Measurements from ENCODE around the gene COPRS. TPM values are rescaled to one million over a fixed set of nuclear protein-coding genes. Genes with fewer than 3 reads are reported as not detected.

The COPRS gene
- total RNA-seq, 1 experiment from 2014 or later: 46.8 TPM

- BruUV-seq (replicated peaks): no TSS peak
- peaks cover 21% of the 10 kb centered on the region for H3K4me1 Mint-ChIP-seq (ENCODE audit: insufficient read depth, unreplicated experiment)
- ChIA-PET CTCF (interaction anchor here (0.7 to 3.6 kb wide), 2 partner anchors 12 to 270 kb away, joined by 3 to 18 read pairs; no protein-coding TSS in a partner anchor), POLR2A (no interaction called here)
- no peaks in the 10 kb centered on the region for H3K27me3 Mint-ChIP-seq (ENCODE audit: insufficient read depth, unreplicated experiment)
- peak overlapping the region; percentile 27 for H3K27ac Mint-ChIP-seq (ENCODE audit: low read depth, unreplicated experiment)
- no peak overlapping the region for H3K4me3 Mint-ChIP-seq (ENCODE audit: unreplicated experiment)
- H3K9me3 Mint-ChIP-seq (ENCODE audit: unreplicated experiment): no peaks in the 10 kb centered on the region
- intact Hi-C loops (cut with micrococcal nuclease): no loop called here
- no peak for DNase-seq (ENCODE audit: unreplicated experiment)
- peaks cover 46% of the 10 kb centered on the region for H3K36me3 Mint-ChIP-seq (ENCODE audit: insufficient read depth, unreplicated experiment)
- no peak for TF ChIP-seq CTCF (IDR thresholded peaks at IDR 0.05; ENCODE audit: unreplicated experiment)
Measured at GRCh38 chr17:31854672-31855071, 4.4 kb downstream of the COPRS start.

GRCh38 chr17:31853911-31854470 is 5.1 kb downstream of the COPRS start:
- Mint-ChIP-seq H3K4me1 (ENCODE audit: insufficient read depth, unreplicated experiment) (peaks cover 18% of the 10 kb centered on the region), H3K27me3 (ENCODE audit: insufficient read depth, unreplicated experiment) (no peaks in the 10 kb centered on the region), H3K9me3 (ENCODE audit: unreplicated experiment) (no peaks in the 10 kb centered on the region), H3K36me3 (ENCODE audit: insufficient read depth, unreplicated experiment) (peaks cover 46% of the 10 kb centered on the region), H3K4me3 (ENCODE audit: unreplicated experiment) (no peak overlapping the region), H3K27ac (ENCODE audit: low read depth, unreplicated experiment) (peak overlapping the region; percentile 27)
- BruUV-seq (replicated peaks): no TSS peak
- ChIA-PET POLR2A (no interaction called here), CTCF (interaction anchor here (0.7 to 3.6 kb wide), 3 partner anchors 11 to 1787 kb away, joined by 6 to 18 read pairs (median 6); no protein-coding TSS in a partner anchor)
- TF ChIP-seq CTCF (IDR thresholded peaks at IDR 0.05; ENCODE audit: unreplicated experiment): no peak
- intact Hi-C loops (cut with micrococcal nuclease): no loop called here
- DNase-seq (ENCODE audit: unreplicated experiment): no peak

GRCh38 chr17:31845291-31845690 is 13.8 kb downstream of the COPRS start:
- TF ChIP-seq CTCF (IDR thresholded peaks at IDR 0.05; ENCODE audit: unreplicated experiment): no peak
- H3K4me3 Mint-ChIP-seq (ENCODE audit: unreplicated experiment): no peak overlapping the region
- H3K36me3 Mint-ChIP-seq (ENCODE audit: insufficient read depth, unreplicated experiment): no peaks in the 10 kb centered on the region
- BruUV-seq (replicated peaks): no TSS peak
- H3K4me1 Mint-ChIP-seq (ENCODE audit: insufficient read depth, unreplicated experiment): no peaks in the 10 kb centered on the region
- no peak overlapping the region for H3K27ac Mint-ChIP-seq (ENCODE audit: low read depth, unreplicated experiment)
- no peaks in the 10 kb centered on the region for H3K27me3 Mint-ChIP-seq (ENCODE audit: insufficient read depth, unreplicated experiment)
- DNase-seq (ENCODE audit: unreplicated experiment): no peak
- ChIA-PET CTCF (interaction anchor here (0.6 to 6.1 kb wide), 4 partner anchors 234 to 410 kb away, joined by 3 to 185 read pairs (median 4); no protein-coding TSS in a partner anchor), POLR2A (no interaction called here)
- no peaks in the 10 kb centered on the region for H3K9me3 Mint-ChIP-seq (ENCODE audit: unreplicated experiment)
- intact Hi-C loops (cut with micrococcal nuclease): no loop called here

GRCh38 chr17:31843070-31843745 is 15.8 kb downstream of the COPRS start:
- TF ChIP-seq CTCF (IDR thresholded peaks at IDR 0.05; ENCODE audit: unreplicated experiment): no peak
- Mint-ChIP-seq H3K9me3 (ENCODE audit: unreplicated experiment) (no peaks in the 10 kb centered on the region), H3K4me1 (ENCODE audit: insufficient read depth, unreplicated experiment) (no peaks in the 10 kb centered on the region), H3K36me3 (ENCODE audit: insufficient read depth, unreplicated experiment) (no peaks in the 10 kb centered on the region), H3K27ac (ENCODE audit: low read depth, unreplicated experiment) (no peak overlapping the region), H3K4me3 (ENCODE audit: unreplicated experiment) (no peak overlapping the region), H3K27me3 (ENCODE audit: insufficient read depth, unreplicated experiment) (no peaks in the 10 kb centered on the region)
- ChIA-PET POLR2A (interaction anchor here (0.7 to 2.5 kb wide), 6 partner anchors 13 to 617 kb away, joined by 3 to 17 read pairs (median 3); no protein-coding TSS in a partner anchor), CTCF (interaction anchor here (0.5 to 6.1 kb wide), 38 partner anchors 9 to 942 kb away, joined by 3 to 185 read pairs (median 4); partner anchors contain the start of gene COPRS)
- intact Hi-C loops (cut with micrococcal nuclease): no loop called here
- BruUV-seq (replicated peaks): no TSS peak
- DNase-seq (ENCODE audit: unreplicated experiment): peak; percentile 24

Data from MCF 10A (cell line).